NCI-H460 (cell line): ENCODE measurements around the gene MYLK4. TPM values are rescaled to one million over a fixed set of nuclear protein-coding genes. Genes with fewer than 3 reads are reported as not detected.

Experiments used
- DNase-seq: peaks from one replicate; pipeline ENCODE4 v3.0.0-alpha.2; 2016; ENCODE audit warnings: low read depth; ENCODE audit errors: extremely low read depth
- total RNA-seq: library from RNA; depleted of rRNA; stranded (reverse); fragments of >200 nt; shearing (Covaris generic); gene quantifications from 2 replicates; pipeline ENCODE4 v1.2.3, GENCODE V29; 2014

MYLK4 gene
- total RNA-seq, 1 experiment from 2014 or later, result 0.27 TPM

- DNase-seq, result no peak
Measured at GRCh38 chr6:2666906-2667575, 83.7 kb downstream of the MYLK4 start.

- no peak for DNase-seq
Measured at GRCh38 chr6:2665146-2666070, 85.3 kb downstream of the MYLK4 start.

GRCh38 chr6:2663123-2663522 lies 87.6 kb downstream of the MYLK4 start:
- DNase-seq, result no peak

GRCh38 chr6:2661651-2662050 lies 89.1 kb downstream of the MYLK4 start:
- DNase-seq, result no peak

GRCh38 chr6:2659882-2660281 lies 90.8 kb downstream of the MYLK4 start:
- peak; percentile 7 for DNase-seq

- no peak for DNase-seq
Measured at GRCh38 chr6:2659381-2659780, 91.3 kb downstream of the MYLK4 start.

- DNase-seq, result no peak
Measured at GRCh38 chr6:2658788-2659187, 91.9 kb downstream of the MYLK4 start.

- DNase-seq, result no peak
Measured at GRCh38 chr6:2656460-2657079, 94.2 kb downstream of the MYLK4 start.

GRCh38 chr6:2655844-2656433 lies 94.8 kb downstream of the MYLK4 start:
- DNase-seq, result no peak

GRCh38 chr6:2653369-2654032 lies 97.2 kb downstream of the MYLK4 start:
- no peak for DNase-seq

- DNase-seq, result no peak
Measured at GRCh38 chr6:2652611-2653010, 98.1 kb downstream of the MYLK4 start.

- no peak for DNase-seq
Measured at GRCh38 chr6:2651961-2652360, 98.8 kb downstream of the MYLK4 start.

- no peak for DNase-seq
Measured at GRCh38 chr6:2651536-2651935, 99.2 kb downstream of the MYLK4 start.

GRCh38 chr6:2646346-2646745 lies 104.4 kb downstream of the MYLK4 start:
- no peak for DNase-seq

GRCh38 chr6:2643935-2644539 lies 106.7 kb downstream of the MYLK4 start:
- no peak for DNase-seq

GRCh38 chr6:2643130-2643529 lies 107.6 kb downstream of the MYLK4 start:
- no peak for DNase-seq

- DNase-seq, result no peak
Measured at GRCh38 chr6:2641044-2641725, 109.5 kb downstream of the MYLK4 start.

GRCh38 chr6:2640551-2640950 lies 110.2 kb downstream of the MYLK4 start:
- DNase-seq, result no peak

- no peak for DNase-seq
Measured at GRCh38 chr6:2639896-2640295, 110.8 kb downstream of the MYLK4 start.

GRCh38 chr6:2639167-2639566 lies 111.6 kb downstream of the MYLK4 start:
- no peak for DNase-seq
